Testis (tissue), 3 donors: ENCODE results near the gene ALG12. TPM values are rescaled to one million over a fixed set of nuclear protein-coding genes. Genes with fewer than 3 reads are reported as not detected.
A peak's percentile ranks its signal among the peaks of the same experiment; 100 is the strongest.

Experiments used
- DNase-seq: peaks from one replicate; pipeline ENCODE4 v3.0.0-alpha.2; 2019
- H3K27ac ChIP-seq, 2 donors: fragments of 200-600 bp; sonication (generic); one replicate each; pipeline ENCODE4 v1.5.1; 2019
- H3K27me3 ChIP-seq: fragments of 200-600 bp; sonication (generic); one replicate; pipeline ENCODE4 v1.5.1; 2019
- H3K36me3 ChIP-seq: fragments of 200-600 bp; sonication (generic); one replicate; pipeline ENCODE4 v1.5.1; 2017; ENCODE audit warnings: low read depth; ENCODE audit errors: missing control alignments
- H3K4me1 ChIP-seq: fragments of 200-600 bp; sonication (generic); one replicate; pipeline ENCODE4 v1.5.1; 2019
- H3K4me3 ChIP-seq, 2 donors: fragments of 200-600 bp; sonication (generic); one replicate each; pipeline ENCODE4 v1.5.1; 2017 to 2019
- H3K9me3 ChIP-seq: fragments of 200-600 bp; sonication (generic); one replicate; pipeline ENCODE4 v1.5.1; 2017
- POLR2A ChIP-seq: fragments of 450-650 bp; IDR thresholded peaks from one replicate; pipeline ENCODE4 v1.6.1; 2017; ENCODE audit warnings: antibody characterized with exemption, mild to moderate bottlenecking, moderate library complexity
- WGBS, 2 donors: methylation state at CpG; one replicate each; pipeline ENCODE4 v1.1.5; 2018; 5-methylcytosine and 5-hydroxymethylcytosine counted together
- intact Hi-C: fragments of 100-400 bp; cut with DNase I; formaldehyde crosslinking; loops from one replicate; pipeline ENCODE4 v1.15.1; 2023; ENCODE audit warnings: low total_unique reads
- polyA plus RNA-seq: library from polyadenylated mRNA; stranded (reverse); fragments of 350-450 nt; fragmentation: Illumina TruSeq; extraction: RNeasy Lipid Tissue Mini Kit (QIAGEN cat#74804); gene quantifications from one replicate; pipeline ENCODE4 v1.2.3, GENCODE V29; 2014; ENCODE audit warnings: low read depth, low replicate concordance; ENCODE audit not compliant: insufficient read depth
- total RNA-seq, 2 donors: library from RNA; depleted of rRNA; stranded (reverse); fragments of >200 nt; gene quantifications; one replicate each; pipeline ENCODE4 v1.2.3, GENCODE V29; 2016
- TF ChIP-seq, protein P1 (sequence below), 3 experiments: fragments of 450-650 bp in 2 of 3; fragments of 200-600 bp in 1 of 3; sonication (generic) in 1 of 3; IDR thresholded peaks; one replicate each; pipeline ENCODE4 v1.5.1; 2016 to 2019; ENCODE audit warnings: antibody characterized with exemption in 3 of 3, mild to moderate bottlenecking in 2 of 3, moderate library complexity in 1 of 3

The ALG12 gene
- total and polyA plus RNA-seq, 3 donors from 2014 or later: 10.6 to 18.3 (median 11.9) TPM

DNA sequence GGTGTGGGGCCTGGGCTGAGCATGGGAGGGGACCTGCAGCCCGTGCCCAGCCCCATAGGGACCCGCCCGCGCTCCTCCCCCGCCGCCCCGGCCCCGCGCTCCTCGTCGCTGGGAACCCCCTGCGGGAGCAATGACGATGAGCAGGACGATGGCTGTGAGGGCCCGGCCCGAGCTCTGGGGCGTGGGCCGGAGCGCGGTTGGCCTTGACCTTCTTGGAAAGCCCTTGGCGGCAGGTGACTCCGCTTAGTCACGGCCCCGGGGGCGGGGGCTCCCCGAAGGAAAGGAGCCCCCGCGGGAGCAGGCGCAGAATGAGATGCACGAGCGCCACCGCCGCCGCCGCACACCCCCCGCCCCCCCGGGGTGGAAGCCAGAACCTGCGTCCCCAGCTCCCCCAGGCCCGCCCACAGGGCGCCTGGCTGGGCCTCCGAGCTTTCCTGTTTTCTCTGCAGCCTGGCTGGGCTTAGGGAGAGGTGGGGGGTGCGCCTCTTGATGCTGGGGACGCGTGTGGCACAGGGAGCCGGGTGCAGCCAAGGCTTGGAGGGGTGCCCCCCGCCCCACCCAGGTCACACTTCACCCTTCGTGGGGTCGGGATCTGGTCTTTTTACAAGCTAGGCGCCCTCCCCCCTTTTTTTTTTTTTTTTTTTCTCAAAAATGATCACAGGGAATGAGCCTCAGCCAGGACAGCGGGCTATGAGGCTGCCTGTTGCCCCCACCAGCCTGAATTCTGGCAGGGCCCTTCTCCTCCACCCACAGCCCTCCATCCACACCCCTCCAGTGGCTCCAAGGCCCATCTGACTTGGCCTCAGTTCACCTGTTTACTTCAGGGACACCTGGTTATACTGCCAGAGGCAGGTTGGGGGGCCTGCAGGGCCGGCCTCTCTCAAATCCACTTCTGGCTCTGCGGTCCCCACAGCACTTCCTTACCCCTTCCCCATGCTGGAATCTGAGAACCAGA lies 18.1 kb upstream of the ALG12 start:
- peak overlapping the region; percentile 44 to 95 for H3K27ac ChIP-seq
- H3K9me3 ChIP-seq: no peaks in the 10 kb centered on the region
- peak overlapping the region in 1 of 2 donors; percentile 29 for H3K4me3 ChIP-seq
- peak; percentile 94 for DNase-seq
- H3K36me3 ChIP-seq: no peaks in the 10 kb centered on the region
- H3K4me1 ChIP-seq: peaks cover 44% of the 10 kb centered on the region
- TF ChIP-seq POLR2A: no peak
- TF ChIP-seq, protein P1, sequence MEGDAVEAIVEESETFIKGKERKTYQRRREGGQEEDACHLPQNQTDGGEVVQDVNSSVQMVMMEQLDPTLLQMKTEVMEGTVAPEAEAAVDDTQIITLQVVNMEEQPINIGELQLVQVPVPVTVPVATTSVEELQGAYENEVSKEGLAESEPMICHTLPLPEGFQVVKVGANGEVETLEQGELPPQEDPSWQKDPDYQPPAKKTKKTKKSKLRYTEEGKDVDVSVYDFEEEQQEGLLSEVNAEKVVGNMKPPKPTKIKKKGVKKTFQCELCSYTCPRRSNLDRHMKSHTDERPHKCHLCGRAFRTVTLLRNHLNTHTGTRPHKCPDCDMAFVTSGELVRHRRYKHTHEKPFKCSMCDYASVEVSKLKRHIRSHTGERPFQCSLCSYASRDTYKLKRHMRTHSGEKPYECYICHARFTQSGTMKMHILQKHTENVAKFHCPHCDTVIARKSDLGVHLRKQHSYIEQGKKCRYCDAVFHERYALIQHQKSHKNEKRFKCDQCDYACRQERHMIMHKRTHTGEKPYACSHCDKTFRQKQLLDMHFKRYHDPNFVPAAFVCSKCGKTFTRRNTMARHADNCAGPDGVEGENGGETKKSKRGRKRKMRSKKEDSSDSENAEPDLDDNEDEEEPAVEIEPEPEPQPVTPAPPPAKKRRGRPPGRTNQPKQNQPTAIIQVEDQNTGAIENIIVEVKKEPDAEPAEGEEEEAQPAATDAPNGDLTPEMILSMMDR (IDR thresholded peaks at IDR 0.05): no peak
- no peaks in the 10 kb centered on the region for H3K27me3 ChIP-seq
- intact Hi-C loops: no loop called here
- 6 to 17% methylated on average over 13 to 51 of the region's 52 CpGs for WGBS, 2 donors

DNA sequence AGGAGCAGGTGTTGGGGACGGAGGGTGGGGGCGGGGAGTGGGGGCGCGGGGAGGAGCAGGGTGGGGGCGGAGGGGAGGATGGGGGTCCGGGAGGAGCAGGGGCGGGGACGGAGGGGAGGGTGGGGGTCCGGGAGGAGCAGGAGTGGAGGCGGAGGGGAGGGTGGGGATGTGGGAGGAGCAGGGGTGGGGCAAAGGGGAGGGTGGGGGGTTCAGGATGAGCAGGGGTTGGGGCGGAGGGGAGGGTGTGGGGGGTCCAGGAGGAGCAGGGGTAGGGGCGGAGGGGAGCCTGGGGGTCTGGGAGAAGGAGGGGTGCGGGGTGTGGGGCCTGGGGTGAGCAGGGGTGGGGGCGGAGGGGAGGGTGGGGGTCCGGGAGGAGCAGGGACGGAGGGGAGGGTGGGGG lies 17.3 kb upstream of the ALG12 start:
- H3K36me3 ChIP-seq: no peaks in the 10 kb centered on the region
- intact Hi-C loops: no loop called here
- 0 to 5% methylated on average over 1 to 7 of the region's 16 CpGs for WGBS, 2 donors
- H3K27me3 ChIP-seq: no peaks in the 10 kb centered on the region
- H3K27ac ChIP-seq: peak overlapping the region; percentile 95
- H3K4me3 ChIP-seq: peak overlapping the region; percentile 32 to 52
- H3K4me1 ChIP-seq: peaks cover 47% of the 10 kb centered on the region
- H3K9me3 ChIP-seq: no peaks in the 10 kb centered on the region
- TF ChIP-seq POLR2A: no peak
- TF ChIP-seq, protein P1 (IDR thresholded peaks at IDR 0.05): no peak
- DNase-seq: no peak

DNA sequence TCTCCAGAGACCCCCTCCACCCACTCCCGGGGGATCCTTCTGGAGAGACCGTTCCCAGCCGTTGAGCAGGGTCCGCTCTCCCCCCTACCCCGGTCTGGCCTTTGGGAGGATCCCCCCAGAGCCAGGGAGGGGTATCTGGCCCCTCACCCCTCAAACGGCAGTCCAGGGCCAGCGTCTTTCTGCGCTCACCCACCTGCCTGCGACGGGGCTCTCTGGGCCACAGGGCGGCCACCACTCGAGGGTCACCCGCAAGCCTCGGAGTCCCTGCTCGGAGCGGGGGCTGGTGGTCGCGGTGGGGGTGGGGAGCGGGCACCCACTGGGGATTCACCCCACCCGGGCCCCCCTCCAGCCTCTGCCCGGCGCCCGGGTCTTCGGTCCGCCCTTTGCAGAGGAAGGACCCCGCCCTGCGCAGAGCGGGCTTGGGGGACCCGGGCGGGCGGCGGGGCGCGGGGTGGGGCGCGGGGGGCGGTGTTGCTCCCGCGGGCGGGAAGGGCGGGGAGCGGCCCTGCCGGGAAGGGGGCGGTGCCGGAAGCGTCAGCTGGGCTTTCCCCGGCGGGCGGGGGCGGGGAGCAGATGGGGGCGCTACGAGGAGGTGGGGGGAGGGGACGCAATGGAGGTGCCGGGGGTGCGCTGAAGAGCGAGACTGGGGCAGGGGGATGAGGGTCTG lies 16.8 kb upstream of the ALG12 start:
- Histone ChIP-seq H3K4me1 (peaks cover 47% of the 10 kb centered on the region), H3K36me3 (no peaks in the 10 kb centered on the region), H3K27ac (peak overlapping the region; percentile 95), H3K9me3 (no peaks in the 10 kb centered on the region), H3K27me3 (no peaks in the 10 kb centered on the region), H3K4me3 (peak overlapping the region; percentile 32 to 52)
- WGBS, 2 donors: 18% methylated on average over 21 of the region's 56 CpGs; no CpG with 5 or more reads in 1 of the 2 donors
- intact Hi-C loops: no loop called here
- TF ChIP-seq, protein P1 (IDR thresholded peaks at IDR 0.05): no peak
- no peak for TF ChIP-seq POLR2A
- DNase-seq: peak; percentile 77

DNA sequence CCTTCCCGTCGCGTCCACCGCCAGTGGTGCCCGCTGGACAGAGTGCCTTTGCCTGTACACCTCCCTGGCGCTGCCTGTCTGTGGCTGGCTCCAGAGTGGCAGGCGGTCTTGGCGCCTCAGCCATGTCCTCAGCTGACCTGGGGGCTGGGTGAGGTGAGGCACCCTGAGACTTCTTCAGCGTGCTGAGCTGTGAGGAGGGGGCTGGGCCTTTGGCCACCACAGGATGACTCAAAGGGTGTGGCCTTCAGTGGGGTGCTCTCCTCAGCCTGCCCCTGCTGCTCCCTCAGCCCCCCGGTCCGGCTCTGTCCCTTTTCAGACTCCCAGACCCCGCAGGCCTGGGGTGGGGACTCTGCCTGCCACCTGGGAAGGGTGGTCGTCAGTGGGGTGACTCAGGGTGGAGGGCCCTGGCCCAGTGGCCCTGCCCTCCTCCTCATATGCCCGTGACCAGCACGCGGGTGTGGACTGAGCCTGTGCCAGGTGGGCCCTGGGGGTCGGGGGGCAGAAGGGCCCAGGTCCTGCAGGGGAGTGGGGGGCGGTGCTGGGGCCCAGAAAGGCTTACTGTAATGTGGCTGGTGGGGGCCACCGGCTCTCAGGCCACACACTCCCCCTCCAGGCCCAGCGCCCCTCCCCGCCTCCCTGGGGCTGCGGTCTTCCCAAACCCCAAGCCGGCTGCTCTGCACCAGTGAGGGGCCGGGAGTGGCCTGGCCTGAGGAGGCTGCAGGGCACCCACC lies 16.1 kb upstream of the ALG12 start:
- 63 to 88% methylated on average over 6 to 23 of the region's 24 CpGs for WGBS, 2 donors
- peak overlapping the region; percentile 32 to 52 for H3K4me3 ChIP-seq

More for the DNA sequence above, 16.1 kb upstream of the ALG12 start:
- H3K27ac ChIP-seq: peak overlapping the region; percentile 95
- DNase-seq: peak; percentile 79
- TF ChIP-seq, protein P1 (IDR thresholded peaks at IDR 0.05): no peak
- no peak for TF ChIP-seq POLR2A
- intact Hi-C loops: no loop called here
- peaks cover 47% of the 10 kb centered on the region for H3K4me1 ChIP-seq
- no peaks in the 10 kb centered on the region for H3K9me3 ChIP-seq
- no peaks in the 10 kb centered on the region for H3K27me3 ChIP-seq
- H3K36me3 ChIP-seq: no peaks in the 10 kb centered on the region
